NCI-H1417 treated with DMSO at 0.1 percent for 48 hours (cell line): ENCODE results near the gene AP3B1.

ENCODE experiments used
- DNase-seq: peaks from one replicate; lab custom pipeline; 2025; lab: John Stamatoyannopoulos, UW

AP3B1 gene

GRCh38 chr5:77970891-77971290 is 323.6 kb downstream of the AP3B1 start:
- DNase-seq, result no peak

DNA sequence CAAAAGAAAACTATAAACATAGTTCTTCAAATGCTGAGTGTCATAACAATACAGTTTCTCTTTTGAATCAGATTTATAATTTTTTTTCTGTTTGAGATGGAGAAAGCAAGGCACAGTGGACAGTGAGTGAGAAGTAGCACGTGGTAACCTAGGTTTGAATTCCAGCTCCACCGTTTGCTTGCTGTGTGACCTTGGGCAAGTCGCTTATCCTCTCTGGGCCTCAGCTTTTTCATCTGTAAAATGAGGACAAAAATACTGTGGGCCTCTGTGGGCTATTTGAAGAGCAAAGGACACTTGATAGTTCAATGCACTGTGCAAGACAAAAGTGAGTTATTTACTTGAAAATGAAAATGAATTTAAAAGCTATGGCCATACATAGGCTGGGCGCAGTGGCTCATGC is 330.7 kb downstream of the AP3B1 start:
- no peak for DNase-seq

DNA sequence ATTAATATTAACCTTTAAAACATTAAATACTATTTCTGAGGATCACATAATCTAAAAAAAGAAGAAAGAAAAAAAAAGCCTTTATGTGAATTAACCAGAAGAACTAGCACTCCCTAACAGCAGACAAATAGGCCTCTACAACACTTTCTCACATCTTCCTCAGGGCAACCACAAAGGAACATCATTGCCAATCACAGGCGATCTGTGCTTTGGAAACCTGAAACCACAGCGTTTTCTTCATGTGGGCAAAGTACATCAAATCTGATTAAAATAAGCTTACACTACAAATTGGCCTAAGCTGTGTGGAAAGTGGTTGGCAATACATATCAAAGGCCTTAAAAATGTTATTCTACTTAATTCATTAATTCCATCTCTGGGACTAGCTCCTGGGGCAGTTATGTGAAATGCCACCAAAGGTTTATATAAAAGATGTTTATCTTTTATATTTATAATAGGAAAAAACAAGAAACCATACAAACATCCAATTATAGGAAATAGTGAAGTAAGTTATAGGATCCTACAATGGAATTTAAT is 333.6 kb downstream of the AP3B1 start:
- no peak for DNase-seq

DNA sequence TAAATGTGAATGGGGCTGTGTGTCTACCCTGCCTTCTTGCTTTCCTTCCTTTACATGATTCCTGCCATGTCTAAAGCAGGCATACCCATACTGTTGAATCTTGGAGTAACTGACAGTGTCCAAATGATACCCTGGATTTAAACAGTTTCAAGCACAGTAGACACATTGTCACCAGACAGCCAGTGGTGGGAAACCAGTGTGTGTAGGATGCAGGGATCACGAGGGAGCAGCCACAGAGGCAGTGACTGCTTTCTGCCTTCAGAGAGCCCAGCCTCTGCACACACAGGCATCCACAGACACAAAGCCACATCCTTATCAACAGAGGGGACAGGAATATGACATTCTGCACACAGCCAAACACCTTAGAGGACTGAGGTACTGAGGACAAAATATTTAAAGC is 334.2 kb downstream of the AP3B1 start:
- DNase-seq, result no peak

GRCh38 chr5:77958642-77959330 is 335.7 kb downstream of the AP3B1 start:
- DNase-seq, result no peak

DNA sequence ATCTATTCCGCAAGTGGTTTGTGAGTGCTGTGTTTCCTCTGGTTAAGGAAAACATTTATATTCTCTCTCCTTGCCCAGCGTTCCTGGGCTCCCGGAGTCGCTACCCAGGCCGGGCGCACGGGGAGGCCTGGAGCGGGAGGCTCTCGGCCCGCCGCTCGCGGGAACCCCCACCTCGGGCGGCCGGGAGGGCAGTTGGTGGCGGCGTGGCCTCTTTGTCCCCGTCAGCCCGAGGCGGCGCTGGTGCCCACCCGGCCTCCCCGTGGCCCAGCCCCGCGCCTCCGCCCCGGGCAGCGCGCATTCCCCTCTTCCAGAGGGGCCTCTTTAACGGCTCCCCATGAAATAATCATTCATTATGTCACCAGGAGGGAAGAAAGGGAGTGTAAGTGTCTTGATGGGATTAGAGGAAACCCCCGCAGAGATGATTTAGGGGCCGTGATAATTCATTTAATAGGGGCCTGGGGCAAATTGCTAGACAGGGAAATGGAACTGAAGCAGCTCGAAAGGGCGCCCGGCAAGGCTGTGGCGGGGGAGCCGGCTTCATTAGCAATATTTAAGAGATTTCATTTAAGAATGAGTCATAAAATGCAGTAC is 336.5 kb downstream of the AP3B1 start:
- no peak for DNase-seq

GRCh38 chr5:77957516-77957915 is 337.0 kb downstream of the AP3B1 start:
- no peak for DNase-seq

GRCh38 chr5:77957081-77957480 is 337.4 kb downstream of the AP3B1 start:
- no peak for DNase-seq

DNA sequence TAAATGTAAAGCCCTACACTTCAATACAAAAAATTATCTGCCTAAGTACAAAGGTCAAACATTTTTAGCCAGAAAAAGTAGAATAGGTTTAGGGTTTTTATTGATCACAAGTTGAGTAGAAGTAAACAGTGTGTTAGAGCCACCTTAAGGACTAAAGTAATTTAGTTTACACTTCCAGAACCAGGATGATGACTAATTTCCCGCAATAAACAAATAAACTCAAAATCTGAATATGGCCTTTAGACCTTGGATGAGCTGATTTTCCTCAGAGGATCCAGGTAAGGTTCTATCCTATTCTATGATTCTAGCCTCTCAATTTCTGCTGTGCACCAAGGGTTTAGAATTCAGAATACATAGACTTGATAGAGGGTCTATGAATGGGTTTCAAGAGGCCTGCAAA is 338.9 kb downstream of the AP3B1 start:
- no peak for DNase-seq

- DNase-seq, result no peak
Observed at GRCh38 chr5:77953374-77953773, 341.1 kb downstream of the AP3B1 start.

DNA sequence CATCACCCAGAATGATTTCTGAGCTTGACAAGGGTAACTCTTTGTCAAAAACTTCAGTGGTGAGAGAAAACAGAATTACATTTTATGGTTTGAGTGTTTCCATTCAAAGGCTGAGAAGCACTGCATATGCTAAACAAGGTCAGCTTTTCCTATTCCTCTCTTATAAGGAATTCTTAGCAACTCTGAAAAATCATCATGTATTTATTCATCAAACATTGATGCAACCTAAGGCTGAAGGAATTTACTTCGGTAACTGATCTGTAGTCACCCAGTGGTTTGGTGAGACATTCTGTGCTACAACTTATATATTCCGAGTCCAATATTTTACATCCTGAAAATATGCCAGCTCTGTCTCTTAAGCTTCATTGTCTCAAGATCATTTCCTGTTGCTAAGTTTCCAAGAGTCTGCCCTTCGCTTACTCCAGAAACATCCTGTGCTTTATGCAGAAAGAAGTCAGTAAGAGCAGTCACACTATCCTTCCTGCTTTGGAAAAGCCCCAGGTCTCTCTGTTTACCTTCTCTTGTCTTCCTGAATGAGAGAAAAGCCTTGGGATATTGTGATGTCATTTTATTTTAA is 341.8 kb downstream of the AP3B1 start:
- no peak for DNase-seq
